GM19099 (cell line): ENCODE measurements around the gene RFTN2.

ENCODE experiments used
- POLR2A ChIP-seq: IDR thresholded peaks from 3 replicates; pipeline ENCODE4 v1.6.1; 2011; ENCODE audit warnings: low read depth; ENCODE audit not compliant: insufficient read length; ENCODE audit errors: extremely low read depth

Gene RFTN2

GRCh38 chr2:197573608-197574007 lies 101.8 kb downstream of the RFTN2 start:
- TF ChIP-seq POLR2A = no peak

DNA sequence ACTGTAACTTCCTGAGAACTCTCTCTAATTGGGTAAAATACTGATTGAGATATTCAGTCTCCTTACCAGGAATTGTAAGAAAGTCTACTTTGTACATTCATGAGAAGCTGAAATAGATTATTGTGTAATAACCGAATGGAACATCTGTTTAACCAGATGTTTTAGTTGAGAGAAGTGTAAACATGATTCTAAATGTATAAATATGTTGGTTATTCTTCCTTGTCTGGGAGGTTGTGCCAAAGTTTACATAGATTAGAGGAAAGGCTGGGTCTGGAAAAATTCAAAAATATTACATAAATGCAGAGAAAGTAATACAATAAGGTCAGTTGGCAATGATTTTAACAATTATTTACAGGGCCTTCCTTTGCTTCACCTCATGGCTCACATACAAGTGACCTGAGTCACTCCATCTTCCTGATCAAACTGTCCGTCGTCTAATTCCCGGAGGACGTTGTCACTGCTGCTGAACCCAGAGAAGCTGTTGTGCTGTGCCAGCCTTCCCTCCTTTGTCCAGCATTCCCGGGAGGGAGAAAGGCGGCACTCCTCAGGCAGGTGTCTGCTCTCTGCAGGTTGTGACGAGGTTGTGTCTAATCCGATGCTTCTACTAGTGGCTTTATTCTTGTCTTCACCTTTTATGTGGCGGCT lies 103.6 kb downstream of the RFTN2 start:
- TF ChIP-seq POLR2A = no peak

GRCh38 chr2:197560146-197560665 lies 115.2 kb downstream of the RFTN2 start:
- TF ChIP-seq POLR2A = no peak

GRCh38 chr2:197559681-197560080 lies 115.7 kb downstream of the RFTN2 start:
- no peak for TF ChIP-seq POLR2A

GRCh38 chr2:197558393-197558792 lies 117.0 kb downstream of the RFTN2 start:
- no peak for TF ChIP-seq POLR2A

GRCh38 chr2:197556456-197556855 lies 118.9 kb downstream of the RFTN2 start:
- no peak for TF ChIP-seq POLR2A

DNA sequence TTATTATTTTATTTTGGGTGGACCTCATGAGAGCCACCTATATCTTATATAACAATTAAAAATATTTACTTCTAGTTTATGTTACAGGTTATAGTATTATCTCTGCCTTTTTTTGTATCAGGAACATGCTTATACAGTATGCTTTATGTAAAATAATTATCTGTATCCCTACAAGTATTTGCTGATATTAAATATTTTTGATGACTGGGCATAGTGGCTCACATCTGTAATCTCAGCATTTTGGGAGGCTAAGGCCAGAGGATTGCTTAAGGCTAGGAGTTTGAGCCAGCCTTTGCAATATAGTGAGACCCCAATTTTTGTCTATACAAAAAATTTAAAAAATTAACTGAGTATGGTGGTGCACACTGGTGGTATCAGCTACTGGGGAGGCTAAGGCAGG lies 119.9 kb downstream of the RFTN2 start:
- no peak for TF ChIP-seq POLR2A

- no peak for TF ChIP-seq POLR2A
These were observed 126.8 kb downstream of the RFTN2 start for GRCh38 chr2:197548582-197548981.

- no peak for TF ChIP-seq POLR2A
These were observed 128.1 kb downstream of the RFTN2 start for GRCh38 chr2:197547163-197547900.

DNA sequence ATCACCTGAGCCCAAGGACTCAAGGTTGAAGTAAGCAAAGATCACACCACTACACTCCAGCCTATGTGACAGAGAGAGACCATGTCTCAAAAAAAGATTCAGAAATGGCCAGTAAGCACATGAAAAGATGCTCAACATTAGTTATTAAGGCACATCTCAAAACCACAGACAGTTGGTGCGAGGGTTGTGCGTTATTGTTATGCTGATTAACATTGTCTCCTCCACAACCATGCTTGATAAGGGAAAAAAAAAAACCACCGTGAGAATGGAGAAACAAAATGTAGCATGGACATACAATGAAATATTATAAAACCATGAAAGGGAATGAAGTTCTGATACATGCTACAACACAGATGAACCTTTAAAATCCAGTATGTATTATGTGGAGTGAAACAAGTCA lies 132.2 kb downstream of the RFTN2 start:
- TF ChIP-seq POLR2A = no peak

DNA sequence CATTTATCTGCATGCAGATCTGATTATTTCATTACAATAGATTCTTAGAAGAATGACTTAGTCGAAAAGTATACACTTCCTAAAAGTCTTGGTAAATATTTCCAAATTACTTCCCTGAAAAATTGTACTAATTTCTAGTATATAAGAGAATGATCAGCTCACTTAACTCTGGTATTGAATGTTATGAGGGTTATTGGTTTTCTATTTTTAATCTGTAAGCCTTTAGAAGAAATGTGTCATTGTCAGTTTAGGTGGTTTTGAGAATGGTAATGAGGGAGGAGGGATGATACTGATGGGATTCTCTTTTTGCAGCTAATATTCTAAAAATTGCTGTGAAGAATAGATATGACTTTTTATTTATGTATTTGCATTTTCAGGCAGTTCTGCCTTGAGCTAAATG lies 135.7 kb downstream of the RFTN2 start:
- TF ChIP-seq POLR2A = no peak

DNA sequence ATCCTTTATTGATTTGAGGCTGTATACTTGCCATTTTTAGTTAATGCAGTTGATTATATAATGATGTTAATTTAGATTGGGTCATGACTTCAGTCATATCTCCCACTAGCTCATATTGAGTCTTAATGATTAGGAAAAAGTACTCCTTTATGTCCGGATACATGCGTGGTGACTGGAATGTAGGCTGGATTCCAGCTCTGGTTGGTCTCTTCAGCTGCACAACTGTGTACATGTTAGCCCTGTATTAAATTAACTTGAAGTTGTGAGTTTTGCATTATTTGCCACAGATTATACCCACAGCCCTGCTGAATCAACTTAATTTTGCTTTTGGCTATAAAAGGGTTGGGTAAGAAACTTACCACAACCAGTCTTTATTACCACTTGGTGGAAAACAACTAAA lies 137.0 kb downstream of the RFTN2 start:
- TF ChIP-seq POLR2A = no peak
